Measurements from ENCODE around the gene VAMP1.
A peak's percentile ranks its signal among the peaks of the same experiment; 100 is the strongest.
"Not testable (repeated sequence)": the region's sequence is repeated elsewhere in the genome, so short reads cannot be mapped to it uniquely, and the experiment has no call there.

Gene VAMP1

DNA sequence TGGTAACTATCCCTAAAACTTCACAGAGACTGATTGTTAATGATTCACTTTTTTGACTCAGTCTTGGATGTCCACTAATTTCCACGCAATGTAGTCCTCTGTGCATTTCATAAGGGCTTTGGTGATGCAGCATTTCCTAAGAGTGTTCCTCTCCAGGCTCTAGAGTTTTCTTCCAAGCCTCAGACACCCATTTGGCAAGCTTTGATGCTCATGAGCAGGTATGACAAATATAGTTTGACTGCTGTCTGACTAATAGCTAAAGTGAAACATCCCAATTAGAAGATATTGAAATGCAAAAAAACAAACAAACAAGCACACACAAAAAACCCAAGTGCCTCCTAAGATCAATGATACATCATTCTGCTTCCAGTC, 1.5 kb upstream of the VAMP1 start:
- DNase-seq (ENCODE audit: extremely low read depth, insufficient read length) = no peak

DNA sequence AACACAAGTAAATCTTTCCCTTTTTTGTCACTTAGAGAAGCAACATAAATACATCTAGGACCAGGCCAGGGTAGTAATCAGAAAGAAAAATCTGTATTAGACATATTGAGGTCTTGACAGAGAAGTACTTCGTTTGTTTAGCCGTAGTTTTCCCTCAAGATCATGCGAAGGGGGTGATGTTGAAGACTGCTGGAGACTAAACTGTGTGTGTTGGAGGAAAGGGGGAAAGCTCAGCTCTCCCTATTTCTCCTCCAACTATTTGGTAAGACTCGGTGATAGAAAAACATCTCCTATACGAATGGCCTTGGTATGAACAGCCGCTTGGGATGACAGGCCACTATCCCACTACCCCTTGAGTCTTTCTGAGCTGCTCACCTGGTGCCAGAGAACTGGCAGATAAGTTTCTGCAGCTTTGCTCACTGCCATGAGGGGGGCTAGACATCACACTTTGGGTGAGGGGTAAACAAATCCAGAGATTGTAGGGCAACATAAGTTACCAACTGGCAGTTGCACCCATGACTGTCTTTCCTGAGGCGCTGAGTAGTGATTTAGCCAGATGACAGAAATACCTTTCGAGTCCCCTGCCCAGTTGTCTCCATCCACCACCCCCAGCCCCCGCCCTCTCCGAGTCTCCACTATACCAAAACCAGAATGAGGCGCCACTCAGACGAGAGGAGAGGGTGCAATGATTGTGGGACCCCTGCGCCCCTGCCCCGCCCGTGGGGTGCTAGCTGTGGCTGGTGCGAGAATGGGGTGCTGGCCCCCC, 685 bp downstream of the VAMP1 start:
- H3K27me3 ChIP-seq (replicated peaks; ENCODE audit: control insufficient read depth, insufficient read depth, low read length) = no peaks in the 10 kb centered on the region
- DNase-seq (ENCODE audit: extremely low read depth, insufficient read length) = no peak
- H3K36me3 ChIP-seq (ENCODE audit: control insufficient read depth, insufficient read depth, low read length) = peaks cover 14% of the 10 kb centered on the region
- H3K4me3 ChIP-seq (replicated peaks; ENCODE audit: low read depth, low read length) = peak overlapping the region; percentile 96
- TF ChIP-seq, protein P1, sequence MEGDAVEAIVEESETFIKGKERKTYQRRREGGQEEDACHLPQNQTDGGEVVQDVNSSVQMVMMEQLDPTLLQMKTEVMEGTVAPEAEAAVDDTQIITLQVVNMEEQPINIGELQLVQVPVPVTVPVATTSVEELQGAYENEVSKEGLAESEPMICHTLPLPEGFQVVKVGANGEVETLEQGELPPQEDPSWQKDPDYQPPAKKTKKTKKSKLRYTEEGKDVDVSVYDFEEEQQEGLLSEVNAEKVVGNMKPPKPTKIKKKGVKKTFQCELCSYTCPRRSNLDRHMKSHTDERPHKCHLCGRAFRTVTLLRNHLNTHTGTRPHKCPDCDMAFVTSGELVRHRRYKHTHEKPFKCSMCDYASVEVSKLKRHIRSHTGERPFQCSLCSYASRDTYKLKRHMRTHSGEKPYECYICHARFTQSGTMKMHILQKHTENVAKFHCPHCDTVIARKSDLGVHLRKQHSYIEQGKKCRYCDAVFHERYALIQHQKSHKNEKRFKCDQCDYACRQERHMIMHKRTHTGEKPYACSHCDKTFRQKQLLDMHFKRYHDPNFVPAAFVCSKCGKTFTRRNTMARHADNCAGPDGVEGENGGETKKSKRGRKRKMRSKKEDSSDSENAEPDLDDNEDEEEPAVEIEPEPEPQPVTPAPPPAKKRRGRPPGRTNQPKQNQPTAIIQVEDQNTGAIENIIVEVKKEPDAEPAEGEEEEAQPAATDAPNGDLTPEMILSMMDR (IDR thresholded peaks at IDR 0.05; ENCODE audit: insufficient read depth, low read length, poor library complexity, severe bottlenecking) = no peak

More for the DNA sequence above, 1.5 kb upstream of the VAMP1 start:
- H3K36me3 ChIP-seq (ENCODE audit: control insufficient read depth, insufficient read depth, low read length) = no peaks in the 10 kb centered on the region; the same call in 1 of the 2 replicates
- no peak overlapping the region for H3K4me3 ChIP-seq (replicated peaks; ENCODE audit: low read depth, low read length)
- no peaks in the 10 kb centered on the region for H3K27me3 ChIP-seq (replicated peaks; ENCODE audit: control insufficient read depth, insufficient read depth, low read length)
- TF ChIP-seq, protein P1 (IDR thresholded peaks at IDR 0.05; ENCODE audit: insufficient read depth, low read length, poor library complexity, severe bottlenecking) = no peak

DNA sequence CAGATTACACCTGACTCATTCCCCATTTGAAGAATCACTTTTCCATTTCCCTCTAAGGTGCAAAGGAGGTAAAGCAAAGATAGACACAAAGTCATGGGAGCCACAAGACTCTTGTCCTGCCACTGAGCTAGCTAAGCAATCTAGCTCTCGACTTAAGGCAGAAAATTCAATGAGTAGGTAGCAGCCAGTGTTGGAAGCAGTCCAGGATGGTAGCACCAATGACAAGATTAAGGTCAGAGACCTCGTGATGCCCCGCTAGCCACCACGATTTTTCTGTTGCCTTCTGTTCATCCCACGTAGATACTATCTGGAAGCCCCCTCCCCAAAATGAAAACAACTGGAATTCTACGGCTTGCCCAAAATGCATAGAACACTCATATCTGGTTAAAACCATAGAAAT, 1.4 kb downstream of the VAMP1 start:
- Histone ChIP-seq H3K36me3 (ENCODE audit: control insufficient read depth, insufficient read depth, low read length) (peaks cover 21% of the 10 kb centered on the region), H3K27me3 (replicated peaks; ENCODE audit: control insufficient read depth, insufficient read depth, low read length) (no peaks in the 10 kb centered on the region), H3K4me3 (replicated peaks; ENCODE audit: low read depth, low read length) (peak overlapping the region; percentile 96)
- no peak for DNase-seq (ENCODE audit: extremely low read depth, insufficient read length)
- TF ChIP-seq, protein P1 (IDR thresholded peaks at IDR 0.05; ENCODE audit: insufficient read depth, low read length, poor library complexity, severe bottlenecking) = no peak

DNA sequence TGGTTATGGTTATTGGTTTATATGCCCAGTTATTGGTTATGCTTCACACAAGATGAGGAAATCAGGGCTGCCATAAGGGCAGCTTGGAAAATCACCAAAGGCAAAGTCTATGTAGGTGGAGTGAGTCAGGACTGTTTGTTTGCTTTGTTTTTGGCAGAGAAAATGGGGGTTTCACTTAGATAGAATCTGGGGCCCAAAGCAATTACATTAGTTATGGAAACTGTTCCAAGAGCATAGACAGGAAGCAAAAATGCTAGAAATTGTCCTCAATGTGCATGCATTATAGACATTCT, 2.2 kb downstream of the VAMP1 start:
- TF ChIP-seq, protein P1 (IDR thresholded peaks at IDR 0.05; ENCODE audit: insufficient read depth, low read length, poor library complexity, severe bottlenecking) = no peak
- H3K4me3 ChIP-seq (replicated peaks; ENCODE audit: low read depth, low read length) = peak overlapping the region; percentile 96
- DNase-seq (ENCODE audit: extremely low read depth, insufficient read length) = no peak
- peaks cover 26% of the 10 kb centered on the region for H3K36me3 ChIP-seq (ENCODE audit: control insufficient read depth, insufficient read depth, low read length)
- H3K27me3 ChIP-seq (replicated peaks; ENCODE audit: control insufficient read depth, insufficient read depth, low read length) = no peaks in the 10 kb centered on the region

DNA sequence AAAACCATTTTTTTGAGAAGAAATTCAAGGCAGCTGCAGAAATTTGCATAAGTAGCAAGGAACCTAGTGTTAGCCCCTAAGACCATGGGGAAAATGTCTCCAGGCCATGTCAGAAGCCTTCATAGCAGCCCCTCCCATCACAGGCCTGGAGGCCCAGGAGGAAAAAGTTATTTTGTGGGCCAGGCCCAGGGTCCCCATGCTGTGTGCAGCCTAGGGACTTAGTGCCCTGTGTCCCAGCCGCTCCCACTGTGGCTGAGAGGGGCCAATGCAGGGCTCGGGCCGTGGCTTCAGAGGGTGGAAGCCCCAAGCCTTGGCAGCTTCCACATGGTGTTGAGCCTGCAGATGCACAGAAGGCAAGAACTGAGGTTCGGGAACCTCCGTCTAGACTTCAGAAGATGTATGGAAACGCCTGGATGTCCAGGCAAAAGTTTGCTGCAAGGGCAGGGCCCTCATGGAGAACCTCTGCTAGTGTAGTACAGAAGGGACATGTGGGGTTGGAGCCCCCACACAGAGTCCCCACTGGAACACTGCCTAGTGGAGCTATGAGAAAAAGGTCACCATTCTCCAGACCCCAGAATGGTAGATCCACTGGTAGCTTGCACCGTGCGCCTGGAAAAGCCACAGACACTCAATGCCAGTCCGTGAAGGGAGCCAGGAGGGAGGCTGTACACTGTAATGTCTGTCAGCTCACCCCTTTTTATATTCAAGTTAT, 2.8 kb downstream of the VAMP1 start:
- DNase-seq (ENCODE audit: extremely low read depth, insufficient read length); H3K4me3 ChIP-seq (replicated peaks; ENCODE audit: low read depth, low read length): not testable (repeated sequence)

DNA sequence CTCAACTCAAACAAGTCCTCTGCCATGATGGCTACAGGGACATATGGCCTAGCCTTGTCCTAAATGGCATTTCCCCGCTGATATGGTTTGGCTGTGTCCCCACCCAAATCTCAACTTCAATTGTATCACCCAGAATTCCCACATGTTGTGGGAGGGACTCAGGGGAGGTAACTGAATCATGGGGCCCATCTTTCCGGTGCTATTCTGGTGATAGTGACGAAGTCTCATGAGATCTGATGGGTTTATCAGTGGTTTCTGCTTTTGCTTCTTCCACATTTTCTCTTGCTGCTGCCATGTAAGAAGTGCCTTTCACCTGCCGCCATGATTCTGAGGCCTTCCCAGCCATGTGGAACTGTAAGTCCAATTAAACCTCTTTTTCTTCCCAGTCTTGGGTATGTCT, 3.7 kb downstream of the VAMP1 start:
- H3K36me3 ChIP-seq (ENCODE audit: control insufficient read depth, insufficient read depth, low read length) = peaks cover 36% of the 10 kb centered on the region
- not testable (repeated sequence) for DNase-seq (ENCODE audit: extremely low read depth, insufficient read length); H3K4me3 ChIP-seq (replicated peaks; ENCODE audit: low read depth, low read length); H3K27me3 ChIP-seq (replicated peaks; ENCODE audit: control insufficient read depth, insufficient read depth, low read length)

More for the DNA sequence above, 2.8 kb downstream of the VAMP1 start:
- not testable (repeated sequence) for H3K27me3 ChIP-seq (replicated peaks; ENCODE audit: control insufficient read depth, insufficient read depth, low read length)
- H3K36me3 ChIP-seq (ENCODE audit: control insufficient read depth, insufficient read depth, low read length) = peaks cover 32% of the 10 kb centered on the region

Measured in GM06990 (cell line).